Upper lobe of left lung (tissue), 4 donors: ENCODE measurements around the gene PCSK5.

Experiments
- EP300 ChIP-seq, 4 donors: sonication (generic); formaldehyde crosslinking; IDR thresholded peaks; one replicate each; pipeline ENCODE4 v1.5.1; 2017; ENCODE audit warnings: antibody characterized with exemption in 4 of 4, control low read depth in 2 of 4
- POLR2AphosphoS5 ChIP-seq, 2 donors: sonication (generic); formaldehyde crosslinking; IDR thresholded peaks; one replicate each; pipeline ENCODE4 v1.5.1; 2017; ENCODE audit warnings: antibody characterized with exemption in 2 of 2

DNA sequence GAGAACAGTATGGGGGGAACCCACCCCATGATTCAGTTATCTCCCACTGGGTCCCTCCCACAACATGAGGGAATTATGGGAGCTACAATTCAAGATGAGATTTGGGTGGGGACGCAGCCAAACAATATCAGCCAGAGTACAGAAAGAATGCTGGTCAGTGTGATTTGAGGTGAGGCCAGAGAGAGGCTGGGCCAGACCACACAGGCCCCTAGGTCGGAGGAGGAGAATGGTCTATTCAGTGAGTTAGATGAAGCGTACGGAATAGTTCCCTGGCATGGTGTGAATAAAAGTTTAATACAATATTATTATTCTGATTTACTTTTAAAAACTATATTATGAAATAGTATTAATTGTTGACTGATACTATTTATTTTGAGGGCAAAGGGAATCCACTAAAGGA, 39.7 kb downstream of the PCSK5 start:
- no peak for TF ChIP-seq POLR2AphosphoS5 (IDR thresholded peaks at IDR 0.05)
- TF ChIP-seq EP300 (IDR thresholded peaks at IDR 0.05) = no peak
